Hematopoietic multipotent progenitor cell treated with erythropoietin and hydrocortisone succinate and interleukin-3 and kit ligand, for 15 days (in vitro differentiated cells): ENCODE measurements around the gene CPE.
"Not testable (repeated sequence)": the region's sequence is repeated elsewhere in the genome, so short reads cannot be mapped to it uniquely, and the experiment has no call there.

Source experiments
- DNase-seq: peaks from one replicate; pipeline ENCODE4 v3.0.0-alpha.2; 2015; ENCODE audit warnings: low spot score

The CPE gene

GRCh38 chr4:165462009-165462408 is 83.2 kb downstream of the CPE start:
- DNase-seq: no peak

- no peak for DNase-seq
Measured at GRCh38 chr4:165464376-165464775, 85.6 kb downstream of the CPE start.

- DNase-seq: peak; percentile 48
Measured at GRCh38 chr4:165464813-165465381, 86.1 kb downstream of the CPE start.

- no peak for DNase-seq
Measured at GRCh38 chr4:165470009-165470408, 91.2 kb downstream of the CPE start.

- no peak for DNase-seq
Measured at GRCh38 chr4:165472943-165473676, 94.3 kb downstream of the CPE start.

- DNase-seq: no peak
Measured at GRCh38 chr4:165474784-165475705, 96.2 kb downstream of the CPE start.

GRCh38 chr4:165475706-165476070 is 96.9 kb downstream of the CPE start:
- no peak for DNase-seq

GRCh38 chr4:165476214-165477098 is 97.6 kb downstream of the CPE start:
- no peak for DNase-seq

GRCh38 chr4:165477799-165478198 is 99.0 kb downstream of the CPE start:
- no peak for DNase-seq

GRCh38 chr4:165478260-165478659 is 99.5 kb downstream of the CPE start:
- no peak for DNase-seq

GRCh38 chr4:165481053-165481835 is 102.4 kb downstream of the CPE start:
- DNase-seq: no peak

GRCh38 chr4:165489786-165490185 is 111.0 kb downstream of the CPE start:
- DNase-seq: no peak

GRCh38 chr4:165492583-165492982 is 113.8 kb downstream of the CPE start:
- DNase-seq: not testable (repeated sequence)

GRCh38 chr4:165493359-165493758 is 114.6 kb downstream of the CPE start:
- peak; percentile 22 for DNase-seq

GRCh38 chr4:165502916-165503907 is 124.4 kb downstream of the CPE start:
- DNase-seq: no peak

- no peak for DNase-seq
Measured at GRCh38 chr4:165504184-165504583, 125.4 kb downstream of the CPE start.

GRCh38 chr4:165505958-165506837 is 127.4 kb downstream of the CPE start:
- no peak for DNase-seq

- no peak for DNase-seq
Measured at GRCh38 chr4:165506849-165507248, 128.0 kb downstream of the CPE start.

GRCh38 chr4:165507381-165507780 is 128.6 kb downstream of the CPE start:
- no peak for DNase-seq
